Endothelial cell of umbilical vein (primary cell): ENCODE data around the gene AARS2. TPM values are rescaled to one million over a fixed set of nuclear protein-coding genes. Genes with fewer than 3 reads are reported as not detected.

Experiments used
- BruUV-seq: library from RNA; stranded (reverse); fragments of 400-500 nt; replicated peaks from 2 replicates; lab custom pipeline; 2021; lab: Mats Ljungman, UMichigan
- CTCF ChIA-PET: fragments of 300-600, 350-600 bp; sonication (Branson Sonifier 250); formaldehyde crosslinking; loops from one replicate; lab custom pipeline; 2021; ENCODE audit warnings: antibody characterized with exemption, inconsistent platforms; lab: Charles Lee
- POLR2A ChIA-PET: fragments of 300-600, 350-600 bp; sonication (Branson Sonifier 250); formaldehyde crosslinking; loops from one replicate; lab custom pipeline; 2021; ENCODE audit warnings: antibody characterized with exemption, inconsistent platforms; lab: Charles Lee
- DNase-seq: peaks from one replicate; pipeline ENCODE4 v3.0.0-alpha.2; 2011; ENCODE audit warnings: low read depth, low spot score
- FAIRE-seq: peaks from 2 replicates; lab custom pipeline; 2011; peaks lifted over from hg19 to GRCh38; lab: Jason Lieb, UNC
- H2AFZ ChIP-seq: 2 replicates; pipeline ENCODE4 v1.6.0; 2012; ENCODE audit warnings: low read depth, low read length, control low read depth, inconsistent platforms
- H3K27ac ChIP-seq: 2 replicates; pipeline ENCODE4 v1.5.1; 2011; ENCODE audit warnings: low read depth, mild to moderate bottlenecking, control low read depth, low read length, moderate library complexity; ENCODE audit not compliant: insufficient read depth
- H3K27me3 ChIP-seq, 2 experiments: 2 replicates each; pipeline versions ENCODE4 v1.6.0 to v1.6.1; 2011; ENCODE audit warnings: low read length in 2 of 2, mixed read lengths in 1 of 2; ENCODE audit not compliant: control insufficient read depth in 2 of 2, insufficient read depth in 2 of 2
- H3K36me3 ChIP-seq, 2 experiments: 2 replicates in 1 of 2; 3 replicates in 1 of 2; pipeline ENCODE4 v1.5.1; 2011; ENCODE audit warnings: low read length in 2 of 2, mild to moderate bottlenecking in 1 of 2, moderate library complexity in 1 of 2; ENCODE audit not compliant: control insufficient read depth in 2 of 2, insufficient read depth in 2 of 2; ENCODE audit errors: extremely low read depth in 1 of 2
- H3K4me1 ChIP-seq: 3 replicates; pipeline ENCODE4 v1.5.1; 2011; ENCODE audit warnings: mild to moderate bottlenecking, low read length; ENCODE audit not compliant: control insufficient read depth, insufficient read depth; ENCODE audit errors: extremely low read depth
- H3K4me2 ChIP-seq: 2 replicates; pipeline ENCODE4 v1.6.1; 2011; ENCODE audit warnings: low read length, control low read depth, mixed read lengths; ENCODE audit not compliant: insufficient read depth
- H3K4me3 ChIP-seq, 3 experiments: fragments of 200-600 bp in 1 of 3; sonication (generic), shearing (Covaris generic) in 1 of 3; replicated peaks in 1 of 3; 2 replicates each; pipeline ENCODE4 v1.5.1; 2011 to 2016; ENCODE audit warnings: control low read depth in 3 of 3, low read length in 3 of 3, mild to moderate bottlenecking in 2 of 3, inconsistent platforms in 1 of 3, low read depth in 1 of 3, moderate library complexity in 1 of 3; ENCODE audit not compliant: insufficient read depth in 1 of 3
- H3K79me2 ChIP-seq: 2 replicates; pipeline ENCODE4 v1.6.0; 2012; ENCODE audit warnings: low read length, inconsistent platforms; ENCODE audit not compliant: control insufficient read depth, insufficient read depth
- H3K9ac ChIP-seq: replicated peaks from 2 replicates; pipeline ENCODE3; 2011; ENCODE audit warnings: low read length, control low read depth; ENCODE audit not compliant: insufficient read depth; ENCODE audit errors: extremely low read depth
- H3K9me1 ChIP-seq: replicated peaks from 3 replicates; pipeline ENCODE4 v1.6.0; 2011; ENCODE audit warnings: mild to moderate bottlenecking, low read length; ENCODE audit not compliant: control insufficient read depth, insufficient read depth; ENCODE audit errors: extremely low read depth
- H3K9me3 ChIP-seq: replicated peaks from 2 replicates; pipeline ENCODE4 v1.5.1; 2012; ENCODE audit warnings: low read length, inconsistent platforms; ENCODE audit not compliant: control insufficient read depth, insufficient read depth
- H4K20me1 ChIP-seq: replicated peaks from 2 replicates; pipeline ENCODE3; 2011; ENCODE audit warnings: mild to moderate bottlenecking, low read length; ENCODE audit not compliant: control insufficient read depth, insufficient read depth; ENCODE audit errors: extremely low read depth
- CTCF ChIP-seq, 2 donors: IDR thresholded peaks; 1 replicate in 1 of 2; 2 replicates in 1 of 2; pipeline ENCODE4 v1.5.1; 2011; ENCODE audit warnings: low read length in 2 of 2, mild to moderate bottlenecking in 2 of 2, moderate library complexity in 2 of 2, control low read depth in 1 of 2, inconsistent platforms in 1 of 2, low read depth in 1 of 2; ENCODE audit not compliant: insufficient read depth in 1 of 2; ENCODE audit errors: extremely low read depth in 1 of 2
- MAX ChIP-seq: IDR thresholded peaks from 2 replicates; pipeline ENCODE4 v1.6.1; 2011; ENCODE audit not compliant: insufficient read depth, insufficient read length
- MYC ChIP-seq: IDR thresholded peaks from one replicate; pipeline ENCODE4 v1.6.1; 2011; ENCODE audit warnings: mild to moderate bottlenecking, low read depth, low read length
- POLR2A ChIP-seq: IDR thresholded peaks from 2 replicates; pipeline ENCODE4 v1.6.1; 2012; ENCODE audit warnings: low read depth, mild to moderate bottlenecking, control low read depth, low read length
- POLR2AphosphoS5 ChIP-seq: IDR thresholded peaks from 2 replicates; pipeline ENCODE4 v1.6.1; 2012; ENCODE audit warnings: low read depth, mild to moderate bottlenecking, control low read depth, low read length, moderate library complexity; ENCODE audit not compliant: insufficient read depth
- dilution Hi-C: fragments of 300-500 bp; cut with MboI; formaldehyde crosslinking; loops from one replicate; pipeline ENCODE4 v1.15.0; 2019; ENCODE audit warnings: low sequenced_read_pairs; ENCODE audit not compliant: extremely low pct_ligation_motif_present
- intact Hi-C: fragments of 100-400 bp; cut with micrococcal nuclease; formaldehyde crosslinking; loops from one replicate; pipeline ENCODE4 v1.10.0; 2022
- polyA plus RNA-seq, 4 experiments: library from polyadenylated mRNA; depleted of rRNA in 3 of 4; stranded (reverse) in 3 of 4; unstranded in 1 of 4; fragments of >200 nt; gene quantifications; 2 replicates each; pipeline versions ENCODE4 v1.2.1 to v1.2.3, GENCODE V29; 2011 to 2012; ENCODE audit warnings: missing spikeins in 1 of 4
- total RNA-seq: library from RNA; stranded (reverse); gene quantifications from 2 replicates; pipeline ENCODE4 v1.2.3, GENCODE V29; 2021

Gene AARS2
- total and polyA plus RNA-seq, 2 donors (not counting 3 experiments of a cell fraction or from before 2014, with no cell fraction given), result 8.3 to 17.9 TPM

DNA sequence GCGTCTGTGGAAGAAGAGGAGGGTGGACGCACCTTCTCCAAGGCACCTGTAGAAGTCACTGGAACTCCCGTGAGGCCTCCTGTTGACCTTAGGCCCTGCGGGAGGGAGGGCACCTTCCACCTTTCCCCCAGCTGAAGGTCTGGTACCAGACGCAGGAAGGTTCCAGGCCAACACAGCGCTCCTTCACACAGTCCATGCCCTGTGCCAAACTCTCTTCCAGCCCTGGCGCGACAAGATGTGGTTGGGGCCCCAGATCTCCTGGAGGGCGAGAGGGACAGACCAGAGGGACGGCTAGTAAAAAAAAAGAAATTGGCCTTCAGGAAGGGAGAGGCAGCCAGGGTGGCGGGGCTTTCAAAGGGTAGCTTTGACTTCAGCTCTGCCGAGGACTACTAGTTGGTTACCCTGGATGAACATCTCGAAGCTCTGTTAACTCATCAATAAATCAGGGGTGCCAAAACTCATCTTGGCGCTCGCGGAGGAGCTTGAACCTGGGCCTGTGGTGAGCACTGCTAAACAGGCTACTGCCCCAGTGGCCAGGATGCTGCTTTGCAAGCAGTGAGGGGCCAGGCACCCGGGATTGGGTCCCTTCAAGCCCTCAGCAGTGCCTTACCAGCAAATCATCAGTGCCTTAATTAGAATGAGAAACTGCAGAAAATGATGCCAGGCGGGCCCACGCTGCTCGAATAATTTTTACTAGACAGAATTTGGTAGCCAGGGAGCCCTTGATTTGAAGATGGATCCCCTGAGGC lies 14.9 kb downstream of the AARS2 start:
- Histone ChIP-seq H2AFZ (no peak overlapping the region), H3K27me3 (peaks cover 30 to 37% of the 10 kb centered on the region in 2 experiments), H3K79me2 (no peaks in the 10 kb centered on the region), H3K4me2 (no peak overlapping the region), H3K36me3 (peaks cover 10 to 28% of the 10 kb centered on the region in 2 experiments), H3K4me1 (peaks cover 6% of the 10 kb centered on the region), H4K20me1 (no peaks in the 10 kb centered on the region), H3K9ac (no peak overlapping the region), H3K9me1 (no peaks in the 10 kb centered on the region), H3K4me3 (no peak overlapping the region), H3K27ac (no peak overlapping the region), H3K9me3 (no peaks in the 10 kb centered on the region)
- no peak for TF ChIP-seq MYC
- TF ChIP-seq POLR2A, result no peak
- no peak for TF ChIP-seq POLR2AphosphoS5
- no peak for TF ChIP-seq CTCF (IDR thresholded peaks at IDR 0.05; ENCODE audit: extremely low read depth in 1 of 2, insufficient read depth in 1 of 2, low read depth in 1 of 2, low read length in 2 of 2)
- no peak for TF ChIP-seq MAX
- ChIA-PET POLR2A (no interaction called here), CTCF (interaction anchor here (0.8 to 1.6 kb wide), 2 partner anchors 9 to 15 kb away, joined by 4 read pairs; partner anchors contain the start of gene AARS2)
- FAIRE-seq (no peak), DNase-seq (no peak)
- dilution Hi-C loops (no loop called here), intact Hi-C loops (no loop called here)
- no TSS peak for BruUV-seq
